ENCODE results near the gene FIBIN.

Gene FIBIN

DNA sequence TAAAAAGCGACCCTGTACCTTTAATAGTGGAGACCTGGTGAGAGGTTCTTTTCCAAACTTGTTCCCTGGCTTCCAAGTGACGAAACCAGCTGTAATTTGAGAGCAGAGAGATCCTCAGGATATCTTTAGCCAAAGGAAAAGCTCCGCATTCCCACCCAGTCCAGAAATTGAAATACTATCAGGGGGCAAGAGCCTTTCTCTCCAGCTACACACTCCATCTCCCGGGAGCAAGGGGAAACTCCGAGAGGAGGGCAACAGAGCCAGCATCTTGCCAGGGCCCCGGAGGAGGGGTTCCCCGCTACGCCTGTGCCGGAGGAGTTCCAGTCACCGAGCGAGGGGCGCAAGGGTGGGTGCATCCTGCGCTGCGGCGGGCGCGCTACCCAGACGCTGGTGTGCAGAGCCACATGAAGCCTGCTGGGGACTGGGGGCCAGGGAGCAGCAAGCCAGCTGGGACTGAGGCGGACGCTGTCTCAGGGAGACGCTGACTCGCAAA is at the start of gene FIBIN:
TSS of gene FIBIN (plus strand) at position 148 of the 493 bp plus-strand sequence. CDS start 415 bp downstream, outside the sequence.
- no peak for DNase-seq (ENCODE audit: low spot score in 2 of 2)
- no peaks in the 10 kb centered on the region for H3K9me3 ChIP-seq
- in situ Hi-C loops (cut with MboI; ENCODE audit: low sequenced_read_pairs): no loop called here
- no peaks in the 10 kb centered on the region for H3K4me1 ChIP-seq
- no peaks in the 10 kb centered on the region for H3K36me3 ChIP-seq (replicated peaks)
- no peaks in the 10 kb centered on the region; the same call in none of the 2 replicates for H3K27me3 ChIP-seq (ENCODE audit: low read depth)
- no peak within 1 kb of the TSS for H3K4me3 ChIP-seq

DNA sequence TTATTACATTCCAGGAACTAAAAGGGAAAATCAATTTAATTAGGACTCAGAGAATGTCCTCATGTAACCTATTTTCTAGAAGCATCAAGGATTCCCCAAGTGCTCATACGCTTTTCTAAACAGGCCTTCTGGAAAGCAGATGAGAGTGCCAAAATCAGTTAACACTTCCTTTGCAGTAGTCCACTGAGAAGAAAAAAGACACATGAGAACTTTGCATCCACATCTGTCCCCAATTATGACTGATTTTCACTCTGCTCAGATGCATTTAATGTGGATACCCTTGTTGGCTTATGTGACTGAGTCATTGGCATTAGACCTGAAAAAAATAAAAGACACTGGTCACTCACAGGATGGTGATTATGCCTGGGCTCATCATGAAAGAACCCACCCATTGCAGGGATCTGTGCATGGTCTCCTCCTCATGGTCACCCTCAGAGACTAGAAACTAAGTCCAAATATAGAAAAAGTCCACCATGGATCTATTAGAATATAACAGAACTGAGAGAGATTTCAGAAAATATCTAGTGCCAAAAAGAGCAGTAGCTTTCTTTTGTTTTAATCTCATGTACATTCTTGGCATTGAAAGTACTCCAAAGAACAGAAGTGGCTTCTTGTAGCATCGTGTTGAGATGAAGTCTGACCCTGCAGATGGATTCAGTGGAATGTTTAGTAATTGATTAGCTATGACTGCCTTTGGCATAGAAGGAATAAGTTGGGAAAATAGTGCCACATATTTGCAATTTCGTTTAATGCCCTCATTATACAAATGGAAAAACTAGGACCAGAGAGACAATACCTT is 48.8 kb upstream of the FIBIN start:
- Histone ChIP-seq H3K4me3 (no peak overlapping the region), H3K36me3 (replicated peaks) (no peaks in the 10 kb centered on the region), H3K4me1 (no peaks in the 10 kb centered on the region), H3K9me3 (no peaks in the 10 kb centered on the region), H3K27me3 (ENCODE audit: low read depth) (peaks cover 6% of the 10 kb centered on the region)
- in situ Hi-C loops (cut with MboI; ENCODE audit: low sequenced_read_pairs): no loop called here
- no peak for DNase-seq (ENCODE audit: low spot score in 2 of 2)

DNA sequence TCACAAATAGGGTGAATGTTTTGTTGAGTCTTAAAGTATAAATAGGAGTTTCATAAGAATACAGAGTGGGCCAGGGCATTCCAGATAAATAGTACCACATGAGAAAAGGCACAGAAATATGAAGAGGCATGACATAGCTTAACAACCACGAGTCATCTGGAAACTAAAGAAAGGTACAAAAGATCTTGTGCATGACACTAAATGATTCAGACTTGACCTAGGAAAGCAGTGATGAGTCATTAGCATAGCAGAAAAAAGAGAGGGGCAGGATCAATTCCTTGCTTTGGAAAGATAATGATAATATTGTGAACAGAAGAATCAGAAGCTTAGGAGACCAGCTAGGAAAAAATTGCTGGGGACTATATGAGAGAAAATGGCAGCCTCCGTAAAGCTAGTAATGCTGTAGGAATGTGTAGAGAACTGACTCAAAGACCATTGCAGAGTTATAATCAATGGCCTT is 47.6 kb upstream of the FIBIN start:
- Histone ChIP-seq H3K4me1 (no peaks in the 10 kb centered on the region), H3K9me3 (no peaks in the 10 kb centered on the region), H3K27me3 (ENCODE audit: low read depth) (peaks cover 6% of the 10 kb centered on the region), H3K36me3 (replicated peaks) (no peaks in the 10 kb centered on the region), H3K4me3 (no peak overlapping the region)
- no peak for DNase-seq (ENCODE audit: low spot score in 2 of 2)
- in situ Hi-C loops (cut with MboI; ENCODE audit: low sequenced_read_pairs): no loop called here

DNA sequence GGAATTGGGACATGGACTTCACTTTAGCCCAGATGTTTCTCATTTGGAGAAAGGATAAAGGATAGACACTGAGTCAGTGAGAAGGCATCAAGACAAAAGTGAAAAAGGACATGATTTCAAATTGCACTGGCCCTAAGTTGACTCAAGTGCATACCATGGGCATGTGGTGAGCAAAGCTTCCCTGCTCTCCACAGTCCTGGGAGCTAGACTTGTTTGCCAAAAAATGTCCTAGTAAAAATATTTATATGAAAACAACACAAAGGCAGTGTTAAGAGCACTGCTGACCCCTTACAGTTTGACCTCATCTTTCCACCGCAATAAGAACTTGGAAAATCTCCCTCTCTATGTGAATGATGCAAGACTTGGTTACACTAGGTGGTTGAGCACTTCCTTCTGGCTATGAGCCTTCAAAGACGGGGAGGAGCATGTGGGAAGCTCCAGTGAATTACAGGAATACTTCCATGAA is 46.5 kb upstream of the FIBIN start:
- Histone ChIP-seq H3K36me3 (replicated peaks) (no peaks in the 10 kb centered on the region), H3K27me3 (ENCODE audit: low read depth) (peaks cover 6% of the 10 kb centered on the region), H3K4me1 (no peaks in the 10 kb centered on the region), H3K4me3 (no peak overlapping the region), H3K9me3 (no peaks in the 10 kb centered on the region)
- no peak for DNase-seq (ENCODE audit: low spot score in 2 of 2)
- in situ Hi-C loops (cut with MboI; ENCODE audit: low sequenced_read_pairs): no loop called here

DNA sequence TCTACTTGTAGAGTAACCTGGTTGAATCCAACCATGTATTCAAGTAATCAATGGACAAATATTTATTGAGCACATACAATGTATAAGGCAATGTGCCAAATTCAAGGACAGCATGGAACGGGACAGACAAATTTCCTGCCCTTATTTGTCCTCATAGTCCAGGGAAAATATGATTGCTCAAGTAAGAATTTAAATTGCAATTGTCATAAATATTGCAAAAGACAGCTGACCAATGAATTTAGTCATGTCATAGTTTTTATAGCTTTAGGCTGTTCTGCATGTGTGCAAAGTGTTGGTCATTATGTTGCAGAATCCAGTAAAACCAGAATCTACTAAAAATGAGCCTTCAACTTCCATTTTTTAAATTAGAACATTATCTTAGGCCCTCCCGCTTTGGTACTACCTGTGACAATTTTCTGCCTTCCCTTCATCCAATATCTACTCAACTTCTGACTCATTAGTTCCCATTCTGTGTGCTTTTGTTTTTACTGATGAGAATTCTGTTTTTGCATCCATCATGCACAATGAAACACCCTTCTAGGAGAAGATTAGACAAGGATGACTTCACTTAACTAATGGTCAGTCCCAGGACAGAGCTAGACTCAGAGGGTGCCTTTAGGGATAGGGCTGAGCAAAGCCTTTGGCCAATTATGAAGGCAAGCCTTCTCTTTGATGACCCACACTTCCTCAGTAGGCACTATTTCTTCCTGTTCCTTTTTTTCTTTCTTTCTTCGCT is 45.8 kb upstream of the FIBIN start:
- no peak overlapping the region for H3K4me3 ChIP-seq

DNA sequence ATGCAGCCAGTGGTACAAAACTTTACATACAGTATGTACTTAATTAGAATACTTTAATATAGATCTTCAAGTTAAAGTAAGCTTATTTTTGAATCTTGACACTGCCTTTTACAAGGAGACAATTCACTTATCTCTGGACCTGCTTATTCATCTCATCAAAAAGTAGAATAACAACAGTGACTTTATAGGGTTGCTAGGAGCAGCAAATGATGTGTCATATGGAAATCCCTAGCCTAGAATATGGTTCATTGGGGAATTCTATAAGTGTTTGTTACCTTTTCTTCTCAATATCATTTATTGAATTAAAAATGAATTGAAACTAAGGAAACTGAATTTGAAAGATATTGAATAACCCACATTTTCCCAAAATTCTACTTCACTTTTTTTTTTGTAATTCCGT is 45.0 kb upstream of the FIBIN start:
- Histone ChIP-seq H3K36me3 (replicated peaks) (no peaks in the 10 kb centered on the region), H3K27me3 (ENCODE audit: low read depth) (no peaks in the 10 kb centered on the region), H3K4me1 (no peaks in the 10 kb centered on the region), H3K4me3 (no peak overlapping the region), H3K9me3 (no peaks in the 10 kb centered on the region)
- DNase-seq (ENCODE audit: low spot score in 2 of 2): no peak
- in situ Hi-C loops (cut with MboI; ENCODE audit: low sequenced_read_pairs): no loop called here

More for the DNA sequence above, 45.8 kb upstream of the FIBIN start:
- H3K27me3 ChIP-seq (ENCODE audit: low read depth): peaks cover 2% of the 10 kb centered on the region; the same call in 1 of the 2 replicates
- no peaks in the 10 kb centered on the region for H3K4me1 ChIP-seq
- H3K9me3 ChIP-seq: no peaks in the 10 kb centered on the region
- H3K36me3 ChIP-seq (replicated peaks): no peaks in the 10 kb centered on the region
- no peak for DNase-seq (ENCODE audit: low spot score in 2 of 2)
- in situ Hi-C loops (cut with MboI; ENCODE audit: low sequenced_read_pairs): no loop called here

DNA sequence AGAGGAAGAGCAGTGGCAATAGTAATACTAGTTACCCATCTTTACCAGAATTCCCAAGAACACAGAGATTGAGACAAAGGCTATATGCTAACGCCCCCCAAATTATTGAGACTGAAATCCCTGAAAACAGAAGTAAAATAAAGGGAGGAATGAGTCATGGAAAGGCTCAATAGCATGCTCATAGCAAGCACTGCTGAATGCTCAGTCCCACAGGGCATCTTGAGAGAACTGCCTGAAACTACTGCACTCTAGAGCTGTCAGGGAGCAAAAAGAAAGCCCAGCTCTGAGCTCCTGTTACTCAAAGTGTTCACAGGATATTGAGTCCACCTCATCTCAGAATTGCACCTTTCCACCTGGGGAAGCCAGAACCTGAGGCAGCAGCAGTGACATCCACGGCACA is 44.1 kb upstream of the FIBIN start:
- Histone ChIP-seq H3K4me1 (no peaks in the 10 kb centered on the region), H3K27me3 (ENCODE audit: low read depth) (no peaks in the 10 kb centered on the region), H3K9me3 (no peaks in the 10 kb centered on the region), H3K36me3 (replicated peaks) (no peaks in the 10 kb centered on the region), H3K4me3 (no peak overlapping the region)
- in situ Hi-C loops (cut with MboI; ENCODE audit: low sequenced_read_pairs): no loop called here
- DNase-seq (ENCODE audit: low spot score in 2 of 2): no peak

DNA sequence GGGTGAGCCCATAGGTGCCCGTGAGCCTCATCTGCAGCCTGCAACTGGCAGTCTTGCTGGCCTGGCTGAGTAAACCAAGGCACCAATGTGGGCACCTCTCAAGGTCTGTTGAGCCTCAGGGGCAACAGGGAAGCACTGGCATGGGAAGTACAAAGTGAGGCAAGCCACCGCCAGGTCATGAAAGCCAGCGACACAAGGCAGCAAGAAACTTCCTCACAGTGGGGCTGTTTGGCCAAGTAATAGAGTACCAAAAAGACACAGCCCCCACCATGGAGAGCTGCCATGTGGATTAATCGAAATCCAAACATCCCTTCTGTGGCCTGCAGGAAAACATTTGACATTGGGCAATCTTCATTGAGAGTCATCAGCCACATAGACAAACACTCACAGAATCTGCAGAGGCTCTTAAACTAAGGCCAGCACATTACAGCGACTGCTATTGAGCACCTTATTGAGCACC is 43.6 kb upstream of the FIBIN start:
- Histone ChIP-seq H3K9me3 (no peaks in the 10 kb centered on the region), H3K4me1 (no peaks in the 10 kb centered on the region), H3K36me3 (replicated peaks) (no peaks in the 10 kb centered on the region), H3K27me3 (ENCODE audit: low read depth) (no peaks in the 10 kb centered on the region), H3K4me3 (no peak overlapping the region)
- in situ Hi-C loops (cut with MboI; ENCODE audit: low sequenced_read_pairs): no loop called here
- no peak for DNase-seq (ENCODE audit: low spot score in 2 of 2)

DNA sequence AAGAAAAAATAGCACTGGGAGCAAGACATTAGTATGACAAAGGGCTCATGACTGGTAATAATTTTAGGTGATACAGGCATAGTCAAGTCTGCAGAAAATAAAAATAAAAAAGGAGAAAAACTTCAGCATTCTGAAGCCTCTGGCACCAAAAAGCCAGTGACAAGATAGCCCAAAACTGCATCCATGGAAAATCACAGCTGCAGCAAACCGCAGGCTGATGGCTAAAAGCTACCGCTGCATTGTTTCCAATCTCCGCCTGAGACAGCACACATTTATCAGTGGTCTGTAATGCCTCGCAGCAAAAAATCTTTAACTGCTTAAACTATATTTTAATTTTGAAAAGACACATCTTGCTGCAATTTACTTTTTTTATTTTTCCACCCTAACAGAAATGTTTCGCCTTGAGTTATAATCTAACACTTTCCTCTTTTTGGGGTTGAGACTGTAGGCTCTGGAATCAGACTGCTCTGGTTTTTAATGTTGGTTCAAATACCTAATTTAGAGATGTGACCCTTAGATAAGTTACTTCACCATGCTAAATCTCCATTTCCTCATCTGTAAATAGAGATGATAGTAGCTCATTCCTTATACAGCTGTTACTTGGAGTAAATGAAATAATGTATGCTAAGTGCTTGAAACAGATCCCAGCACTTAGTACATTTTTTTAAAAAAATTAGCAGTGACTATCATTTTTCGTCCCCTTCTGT is 42.0 kb upstream of the FIBIN start:
- no peaks in the 10 kb centered on the region for H3K4me1 ChIP-seq
- H3K9me3 ChIP-seq: no peaks in the 10 kb centered on the region
- no peak overlapping the region for H3K4me3 ChIP-seq
- DNase-seq (ENCODE audit: low spot score in 2 of 2): no peak
- no peaks in the 10 kb centered on the region for H3K27me3 ChIP-seq (ENCODE audit: low read depth)
- no peaks in the 10 kb centered on the region for H3K36me3 ChIP-seq (replicated peaks)
- in situ Hi-C loops (cut with MboI; ENCODE audit: low sequenced_read_pairs): no loop called here

DNA sequence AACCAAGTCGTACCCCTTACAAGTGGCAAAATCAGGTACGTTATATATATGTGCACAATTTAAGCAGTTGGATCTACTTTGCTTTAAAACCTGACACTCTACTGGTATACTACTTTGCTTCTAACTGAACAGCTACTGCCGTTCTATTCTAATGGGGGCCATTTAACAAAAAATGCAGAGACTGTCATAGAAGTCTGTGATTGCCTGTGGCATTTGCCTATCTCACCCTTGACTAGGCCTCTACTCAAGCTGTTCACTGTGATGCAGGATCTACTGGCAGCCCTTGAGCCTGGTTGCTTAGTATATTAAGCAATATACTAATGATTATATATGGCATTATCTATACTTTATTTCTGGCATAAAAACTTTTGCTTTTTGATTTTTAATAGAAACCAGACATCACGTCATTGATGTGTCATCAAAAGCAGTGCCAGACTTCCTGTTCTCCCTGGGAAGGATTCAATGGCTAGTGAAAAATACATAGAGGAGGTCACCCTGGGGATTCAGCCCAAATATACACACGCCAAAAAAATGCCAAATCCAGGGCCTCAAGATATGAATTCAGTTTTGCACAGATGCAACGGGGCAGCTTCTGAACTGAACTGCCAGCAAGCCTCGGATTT is 40.0 kb upstream of the FIBIN start:
- Histone ChIP-seq H3K4me3 (no peak overlapping the region), H3K27me3 (ENCODE audit: low read depth) (no peaks in the 10 kb centered on the region), H3K36me3 (replicated peaks) (no peaks in the 10 kb centered on the region), H3K4me1 (no peaks in the 10 kb centered on the region), H3K9me3 (no peaks in the 10 kb centered on the region)
- in situ Hi-C loops (cut with MboI; ENCODE audit: low sequenced_read_pairs): no loop called here
- DNase-seq (ENCODE audit: low spot score in 2 of 2): no peak

DNA sequence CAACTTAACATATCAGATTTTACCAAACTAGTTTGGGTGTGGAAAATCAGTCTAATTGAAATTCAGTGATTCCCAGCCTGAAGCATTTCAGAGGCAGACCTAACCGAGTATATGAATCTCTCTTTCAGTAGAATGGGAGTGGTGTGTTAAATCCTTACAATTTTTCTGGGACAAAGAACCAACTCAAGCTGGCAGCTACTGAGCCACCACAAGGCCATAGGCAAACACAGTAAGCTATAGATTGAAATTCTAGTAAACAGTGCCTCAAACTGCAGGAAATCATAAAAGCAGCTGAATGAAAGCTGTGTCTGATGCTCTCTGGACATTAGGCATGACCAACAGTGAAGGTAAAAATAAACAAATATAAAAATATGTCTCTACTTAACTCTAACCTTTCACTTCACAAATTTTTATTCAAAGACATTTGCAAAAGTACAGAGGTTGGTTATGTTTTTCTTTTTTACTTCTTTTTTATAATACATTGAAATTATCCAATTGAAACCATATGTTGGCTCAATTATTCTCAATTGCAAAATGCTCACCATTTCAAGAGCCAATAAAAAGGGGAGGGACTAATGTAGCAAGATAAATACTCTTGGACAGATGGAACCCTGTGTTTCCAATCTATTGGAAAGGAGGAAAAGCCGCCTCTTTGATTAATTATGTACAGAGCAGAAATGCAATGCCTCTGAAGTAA is 35.8 kb upstream of the FIBIN start:
- DNase-seq (ENCODE audit: low spot score in 2 of 2): no peak
- H3K27me3 ChIP-seq (ENCODE audit: low read depth): no peaks in the 10 kb centered on the region
- no peaks in the 10 kb centered on the region for H3K36me3 ChIP-seq (replicated peaks)
- no peaks in the 10 kb centered on the region for H3K4me1 ChIP-seq
- no peaks in the 10 kb centered on the region for H3K9me3 ChIP-seq
- in situ Hi-C loops (cut with MboI; ENCODE audit: low sequenced_read_pairs): no loop called here
- no peak overlapping the region for H3K4me3 ChIP-seq

DNA sequence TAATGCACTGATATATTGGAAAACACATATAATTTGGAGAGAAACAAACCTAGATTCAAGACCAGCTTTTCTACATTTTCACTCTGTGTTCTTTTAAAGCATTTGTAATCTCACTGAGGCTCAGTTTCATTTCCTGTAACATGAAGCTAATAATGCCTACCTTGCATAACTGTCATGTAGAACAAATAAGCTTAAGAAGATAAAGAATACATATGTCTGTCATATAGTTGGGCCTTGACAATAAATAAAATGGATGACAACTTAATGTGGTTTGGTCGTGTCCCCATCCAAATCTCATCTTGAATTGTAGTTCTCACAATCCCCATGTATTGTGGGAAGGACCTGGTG is 35.2 kb upstream of the FIBIN start:
- no peaks in the 10 kb centered on the region for H3K4me1 ChIP-seq
- no peaks in the 10 kb centered on the region for H3K36me3 ChIP-seq (replicated peaks)
- H3K4me3 ChIP-seq: no peak overlapping the region
- DNase-seq (ENCODE audit: low spot score in 2 of 2): no peak
- no peaks in the 10 kb centered on the region for H3K9me3 ChIP-seq
- in situ Hi-C loops (cut with MboI; ENCODE audit: low sequenced_read_pairs): no loop called here
- no peaks in the 10 kb centered on the region for H3K27me3 ChIP-seq (ENCODE audit: low read depth)

DNA sequence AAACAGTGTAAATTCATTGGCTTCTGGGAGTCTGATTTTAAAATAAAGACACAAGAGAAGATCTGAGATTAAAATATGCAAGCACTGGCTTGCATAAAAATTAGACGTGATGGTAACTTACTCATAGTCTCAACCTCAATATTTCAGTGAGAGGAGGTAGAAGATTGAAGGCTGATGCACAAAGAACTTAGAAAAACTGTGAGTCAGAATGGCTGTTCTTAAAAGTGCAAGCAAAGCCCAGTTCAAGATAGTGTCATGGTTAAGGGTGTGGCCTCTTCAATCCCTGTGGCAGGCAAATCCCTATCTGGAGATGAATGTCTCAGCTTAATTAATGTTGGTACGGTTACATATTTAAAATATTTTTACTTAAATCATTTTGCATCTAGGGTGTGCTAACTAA is 33.6 kb upstream of the FIBIN start:
- in situ Hi-C loops (cut with MboI; ENCODE audit: low sequenced_read_pairs): no loop called here
- H3K27me3 ChIP-seq (ENCODE audit: low read depth): no peaks in the 10 kb centered on the region
- DNase-seq (ENCODE audit: low spot score in 2 of 2): no peak
- no peaks in the 10 kb centered on the region for H3K36me3 ChIP-seq (replicated peaks)
- H3K9me3 ChIP-seq: no peaks in the 10 kb centered on the region
- no peak overlapping the region for H3K4me3 ChIP-seq
- no peaks in the 10 kb centered on the region for H3K4me1 ChIP-seq

All from HAP-1 (cell line).